HuH-7 (cell line): ENCODE results near the gene ASB15.
"Not testable (repeated sequence)": the region's sequence is repeated elsewhere in the genome, so short reads cannot be mapped to it uniquely, and the experiment has no call there.

ENCODE experiments used
- DNase-seq: peaks from one replicate; pipeline ENCODE4 v3.0.0; 2011; ENCODE audit warnings: low spot score

The ASB15 gene

GRCh38 chr7:123598657-123599056 is 3.0 kb upstream of the ASB15 start:
- no peak for DNase-seq

GRCh38 chr7:123599766-123600165 is 1.9 kb upstream of the ASB15 start:
- no peak for DNase-seq

GRCh38 chr7:123600876-123601275 is 745 bp upstream of the ASB15 start:
- no peak for DNase-seq

GRCh38 chr7:123602648-123603047 is 1.0 kb downstream of the ASB15 start:
- DNase-seq = no peak

- DNase-seq = no peak
Observed at GRCh38 chr7:123604739-123605138, 3.1 kb downstream of the ASB15 start.

- no peak for DNase-seq
Observed at GRCh38 chr7:123607423-123607975, 5.9 kb downstream of the ASB15 start.

- no peak for DNase-seq
Observed at GRCh38 chr7:123608991-123609882, 7.6 kb downstream of the ASB15 start.

GRCh38 chr7:123609883-123610239 is 8.2 kb downstream of the ASB15 start:
- DNase-seq = no peak

GRCh38 chr7:123612024-123612423 is 10.4 kb downstream of the ASB15 start:
- peak; percentile 25 for DNase-seq

- peak; percentile 24 for DNase-seq
Observed at GRCh38 chr7:123615344-123615743, 13.7 kb downstream of the ASB15 start.

- DNase-seq = no peak
Observed at GRCh38 chr7:123616223-123616622, 14.6 kb downstream of the ASB15 start.

GRCh38 chr7:123621707-123622106 is 20.1 kb downstream of the ASB15 start:
- DNase-seq = no peak

GRCh38 chr7:123622660-123623386 is 21.2 kb downstream of the ASB15 start:
- peak; percentile 66 for DNase-seq

GRCh38 chr7:123624527-123625183 is 23.0 kb downstream of the ASB15 start:
- peak; percentile 21 for DNase-seq

- no peak for DNase-seq
Observed at GRCh38 chr7:123625254-123625653, 23.6 kb downstream of the ASB15 start.

GRCh38 chr7:123627851-123628250 is 26.2 kb downstream of the ASB15 start:
- no peak for DNase-seq

- no peak for DNase-seq
Observed at GRCh38 chr7:123628829-123629228, 27.2 kb downstream of the ASB15 start.

- DNase-seq = no peak
Observed at GRCh38 chr7:123629281-123629680, 27.7 kb downstream of the ASB15 start.

GRCh38 chr7:123632808-123633207 is 31.2 kb downstream of the ASB15 start:
- DNase-seq = no peak

GRCh38 chr7:123633553-123633952 is 31.9 kb downstream of the ASB15 start:
- no peak for DNase-seq

- DNase-seq = not testable (repeated sequence)
Observed at GRCh38 chr7:123634011-123634573, 32.5 kb downstream of the ASB15 start.
